DND-41 (cell line): ENCODE measurements around the gene BLM.

Source experiments
- CTCF ChIP-seq: IDR thresholded peaks from 2 replicates; pipeline ENCODE4 v1.5.1; 2012; ENCODE audit warnings: borderline replicate concordance, low read length, moderate library complexity, mild to moderate bottlenecking; ENCODE audit not compliant: poor library complexity, severe bottlenecking; ENCODE audit errors: extremely low read depth
- EZH2 ChIP-seq: IDR thresholded peaks from 3 replicates; pipeline ENCODE4 v1.6.1; 2012; ENCODE audit warnings: borderline replicate concordance, low read depth, mild to moderate bottlenecking, moderate library complexity, low read length, inconsistent platforms; ENCODE audit not compliant: severe bottlenecking

- TF ChIP-seq EZH2 (no peak), CTCF (no peak)
These were observed 57.8 kb downstream of the BLM start for GRCh38 chr15:90774731-90775514.
